Measurements from ENCODE around the gene RTN4RL1. TPM values are rescaled to one million over a fixed set of nuclear protein-coding genes. Genes with fewer than 3 reads are reported as not detected.

RTN4RL1 gene
- total RNA-seq, 1 experiment from 2014 or later = 0.80 TPM

DNA sequence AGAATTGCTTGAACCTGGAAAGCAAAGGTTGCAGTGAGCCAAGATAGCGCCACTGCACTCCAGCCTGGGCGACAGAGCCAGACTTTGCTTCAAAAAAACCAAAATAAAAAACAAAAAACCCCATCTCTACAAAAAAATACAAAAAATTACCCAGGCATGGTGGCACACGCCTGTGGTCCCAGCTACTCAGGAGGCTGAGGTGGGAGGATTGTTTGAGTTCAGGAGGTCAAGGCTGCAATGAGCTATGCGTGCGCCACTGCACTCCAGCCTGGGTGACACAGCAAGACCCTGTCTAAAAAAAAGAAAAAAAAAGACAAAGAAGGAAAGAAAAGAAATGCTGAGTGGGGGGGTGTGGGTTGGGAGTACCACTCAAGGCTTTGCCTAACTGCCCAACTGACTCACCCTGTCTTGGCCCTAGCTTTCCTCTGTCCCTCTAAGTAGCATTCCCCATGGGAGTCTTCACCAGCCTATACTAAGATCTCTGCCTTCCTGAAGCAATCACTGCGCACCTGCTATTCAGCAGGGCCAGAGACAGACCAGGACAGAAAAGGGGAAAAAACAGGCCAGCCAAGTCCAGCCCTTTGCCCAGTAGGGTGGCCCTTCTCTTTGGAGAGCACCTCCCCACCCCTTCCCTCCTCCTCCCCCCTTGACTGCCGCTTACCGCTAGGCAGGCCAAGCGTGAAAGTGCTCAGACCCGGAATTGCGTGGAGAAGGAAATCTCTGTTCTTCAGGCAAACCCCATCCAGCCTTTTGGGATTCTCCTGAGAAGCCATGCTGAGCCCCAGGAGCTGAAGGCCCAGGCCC lies 45.8 kb downstream of the RTN4RL1 start:
- H3K4me3 ChIP-seq (ENCODE audit: low read depth in 2 of 2, low read length in 2 of 2) = no peak overlapping the region
- TF ChIP-seq POLR2AphosphoS5 (IDR thresholded peaks at IDR 0.05; ENCODE audit: low read depth, low read length) = no peak
- no peak for TF ChIP-seq SIN3A (IDR thresholded peaks at IDR 0.05; ENCODE audit: borderline replicate concordance, insufficient read depth, low read depth, low read length)
- no peak for TF ChIP-seq TCF7L2 (IDR thresholded peaks at IDR 0.05; ENCODE audit: low read depth, low read length)
- TF ChIP-seq, protein P1, sequence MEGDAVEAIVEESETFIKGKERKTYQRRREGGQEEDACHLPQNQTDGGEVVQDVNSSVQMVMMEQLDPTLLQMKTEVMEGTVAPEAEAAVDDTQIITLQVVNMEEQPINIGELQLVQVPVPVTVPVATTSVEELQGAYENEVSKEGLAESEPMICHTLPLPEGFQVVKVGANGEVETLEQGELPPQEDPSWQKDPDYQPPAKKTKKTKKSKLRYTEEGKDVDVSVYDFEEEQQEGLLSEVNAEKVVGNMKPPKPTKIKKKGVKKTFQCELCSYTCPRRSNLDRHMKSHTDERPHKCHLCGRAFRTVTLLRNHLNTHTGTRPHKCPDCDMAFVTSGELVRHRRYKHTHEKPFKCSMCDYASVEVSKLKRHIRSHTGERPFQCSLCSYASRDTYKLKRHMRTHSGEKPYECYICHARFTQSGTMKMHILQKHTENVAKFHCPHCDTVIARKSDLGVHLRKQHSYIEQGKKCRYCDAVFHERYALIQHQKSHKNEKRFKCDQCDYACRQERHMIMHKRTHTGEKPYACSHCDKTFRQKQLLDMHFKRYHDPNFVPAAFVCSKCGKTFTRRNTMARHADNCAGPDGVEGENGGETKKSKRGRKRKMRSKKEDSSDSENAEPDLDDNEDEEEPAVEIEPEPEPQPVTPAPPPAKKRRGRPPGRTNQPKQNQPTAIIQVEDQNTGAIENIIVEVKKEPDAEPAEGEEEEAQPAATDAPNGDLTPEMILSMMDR (IDR thresholded peaks at IDR 0.05) = no peak
- no peak for TF ChIP-seq REST (IDR thresholded peaks at IDR 0.05; ENCODE audit: insufficient read depth in 1 of 2, low read depth in 2 of 2, low read length in 1 of 2)
- intact Hi-C loops (cut with micrococcal nuclease; ENCODE audit: unreplicated experiment) = no loop called here
- no peaks in the 10 kb centered on the region for H3K27me3 ChIP-seq (ENCODE audit: control insufficient read depth, insufficient read depth, low read length)
- no peaks in the 10 kb centered on the region for H3K36me3 ChIP-seq (ENCODE audit: control insufficient read depth, insufficient read depth, low read length)
- ATAC-seq (no peak), DNase-seq (ENCODE audit: low read depth, low spot score) (no peak)
- in situ Hi-C loops (cut with HindIII; ENCODE audit: low pct_unique_long_range_greater_than_20kb, low sequenced_read_pairs) = no loop called here
- POLR2A ChIA-PET = no interaction called here
- no TSS peak for BruUV-seq (replicated peaks)
- H3K27ac ChIP-seq (ENCODE audit: low read length) = no peak overlapping the region
- CTCF ChIA-PET = no interaction called here
- no peaks in the 10 kb centered on the region for H3K9me3 ChIP-seq (ENCODE audit: control insufficient read depth, insufficient read depth, low read depth, low read length)
- no peaks in the 10 kb centered on the region for H3K4me1 ChIP-seq (ENCODE audit: control insufficient read depth, insufficient read depth, low read length)

DNA sequence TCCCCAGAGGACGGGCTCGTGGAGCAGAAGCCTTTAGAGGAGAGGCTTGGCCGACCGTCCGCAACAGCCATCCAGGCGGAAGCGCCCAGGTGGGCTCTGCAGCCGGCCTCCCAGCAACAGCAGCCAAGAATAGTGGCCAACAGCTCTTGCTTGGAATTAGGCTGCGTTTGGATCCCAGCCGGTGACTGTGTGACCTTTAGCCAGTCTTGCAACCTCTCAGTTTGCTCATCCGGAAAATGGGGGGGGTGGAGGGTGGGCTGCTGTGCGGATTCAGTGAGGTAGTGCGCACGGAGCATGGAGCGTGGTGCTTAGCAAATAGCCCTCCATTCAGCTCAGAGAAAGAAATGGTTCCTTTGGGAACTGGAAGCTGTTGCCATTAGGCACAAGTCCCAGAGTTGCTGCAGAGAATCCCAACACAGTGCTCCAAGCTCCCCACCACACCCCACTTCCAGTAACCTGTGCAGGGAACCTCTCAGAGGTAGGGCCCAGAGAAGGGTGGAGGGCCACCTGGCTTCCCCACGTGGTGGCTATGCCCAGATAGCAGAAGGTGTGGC lies 46.7 kb downstream of the RTN4RL1 start:
- intact Hi-C loops (cut with micrococcal nuclease; ENCODE audit: unreplicated experiment) = no loop called here
- no peaks in the 10 kb centered on the region for H3K27me3 ChIP-seq (ENCODE audit: control insufficient read depth, insufficient read depth, low read length)
- H3K9me3 ChIP-seq (ENCODE audit: control insufficient read depth, insufficient read depth, low read depth, low read length) = no peaks in the 10 kb centered on the region
- CTCF ChIA-PET = no interaction called here
- DNase-seq (ENCODE audit: low read depth, low spot score) (no peak), ATAC-seq (no peak)
- BruUV-seq (replicated peaks) = no TSS peak
- H3K4me3 ChIP-seq (ENCODE audit: low read depth in 2 of 2, low read length in 2 of 2) = no peak overlapping the region
- TF ChIP-seq TCF7L2 (IDR thresholded peaks at IDR 0.05; ENCODE audit: low read depth, low read length) (no peak), SIN3A (IDR thresholded peaks at IDR 0.05; ENCODE audit: borderline replicate concordance, insufficient read depth, low read depth, low read length) (no peak), POLR2AphosphoS5 (IDR thresholded peaks at IDR 0.05; ENCODE audit: low read depth, low read length) (no peak), REST (IDR thresholded peaks at IDR 0.05; ENCODE audit: insufficient read depth in 1 of 2, low read depth in 2 of 2, low read length in 1 of 2) (no peak)
- TF ChIP-seq, protein P1 (IDR thresholded peaks at IDR 0.05) = no peak
- in situ Hi-C loops (cut with HindIII; ENCODE audit: low pct_unique_long_range_greater_than_20kb, low sequenced_read_pairs) = no loop called here
- no peaks in the 10 kb centered on the region for H3K4me1 ChIP-seq (ENCODE audit: control insufficient read depth, insufficient read depth, low read length)
- H3K36me3 ChIP-seq (ENCODE audit: control insufficient read depth, insufficient read depth, low read length) = no peaks in the 10 kb centered on the region
- POLR2A ChIA-PET = no interaction called here
- no peak overlapping the region for H3K27ac ChIP-seq (ENCODE audit: low read length)

Data from Panc1 (cell line).